NCI-H526 (cell line): ENCODE data around the gene RORC.
"Not testable (repeated sequence)": the region's sequence is repeated elsewhere in the genome, so short reads cannot be mapped to it uniquely, and the experiment has no call there.

Experiments
- DNase-seq, 2 experiments: peaks; one replicate each; lab custom pipeline; 2025; lab: John Stamatoyannopoulos, UW

The RORC gene

GRCh38 chr1:151831605-151832004 lies at the start of gene RORC:
Gene RORC, minus strand, starts transcription at chr1:151831802. Its CDS starts 38 bp downstream, at chr1:151831764.
- no peak for DNase-seq

DNA sequence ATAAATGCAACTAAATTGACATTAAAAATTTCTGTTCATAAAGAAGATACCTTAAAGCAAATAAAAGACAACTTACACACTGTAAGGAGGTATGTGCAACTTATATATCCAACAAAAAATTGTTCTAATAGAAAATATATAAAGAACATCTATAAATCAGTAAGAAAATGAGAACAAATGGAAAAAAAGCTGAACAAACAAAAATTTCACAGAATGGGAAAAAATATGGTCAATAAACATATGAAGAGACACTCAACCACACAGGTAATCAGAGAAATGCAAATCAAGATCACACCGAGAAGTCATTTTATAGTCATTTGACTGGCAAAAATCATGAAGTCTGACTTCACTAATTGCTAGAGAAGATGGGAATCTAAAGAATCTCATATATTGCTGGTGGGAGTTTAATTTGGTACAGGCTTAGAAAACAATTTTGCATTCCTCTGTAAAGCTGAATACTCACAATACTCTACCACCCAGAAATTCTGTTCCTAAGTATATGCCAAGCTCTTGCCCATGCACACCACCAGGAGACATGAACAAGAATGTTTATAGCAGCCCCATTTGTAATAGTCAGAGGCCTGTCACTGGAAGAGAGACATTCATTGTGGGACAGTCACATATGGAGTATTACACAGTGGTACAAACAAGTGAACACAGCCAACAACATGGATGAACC lies 44.0 kb upstream of the RORC start:
- DNase-seq: peak in 1 of 2 experiments; percentile 52

DNA sequence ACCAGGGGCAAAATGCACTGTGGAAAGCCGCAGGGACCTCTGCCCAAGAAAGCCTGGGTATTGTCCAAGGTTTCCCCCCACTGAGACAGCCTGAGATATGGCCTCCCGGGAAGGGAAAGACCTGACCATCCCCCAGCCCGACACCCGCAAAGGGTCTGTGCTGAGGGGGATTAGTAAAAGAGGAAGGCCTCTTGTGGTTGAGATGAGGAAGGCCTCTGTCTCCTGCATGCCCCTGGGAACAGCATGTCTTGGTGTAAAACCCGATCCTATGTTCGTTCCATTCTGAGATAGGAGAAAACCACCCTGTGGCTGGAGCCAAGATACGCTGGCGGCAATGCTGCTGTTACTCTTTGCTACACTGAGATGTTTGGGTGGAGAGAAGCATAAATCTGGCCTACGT lies 41.2 kb upstream of the RORC start:
- DNase-seq: not testable (repeated sequence)

- no peak for DNase-seq
Measured at GRCh38 chr1:151871284-151872030, 39.9 kb upstream of the RORC start.

DNA sequence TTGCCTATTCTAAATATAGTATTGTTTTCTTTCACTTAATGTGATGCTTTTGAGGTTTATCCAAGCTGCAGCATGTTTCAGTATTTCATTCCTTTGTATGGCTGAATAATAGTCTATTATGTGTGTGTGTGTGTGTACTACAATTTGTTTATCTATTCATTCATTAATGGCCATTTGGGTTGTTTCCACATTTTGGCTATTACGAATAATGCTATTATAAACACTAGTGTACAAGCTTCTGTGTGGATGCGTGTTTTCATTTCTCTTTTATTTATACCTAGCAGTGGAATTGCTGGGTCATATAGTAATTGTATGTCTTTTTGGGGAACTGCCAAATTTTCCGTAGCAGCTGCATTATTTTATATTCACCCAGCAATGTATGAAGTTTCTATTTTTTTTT lies 36.9 kb upstream of the RORC start:
- DNase-seq: no peak

DNA sequence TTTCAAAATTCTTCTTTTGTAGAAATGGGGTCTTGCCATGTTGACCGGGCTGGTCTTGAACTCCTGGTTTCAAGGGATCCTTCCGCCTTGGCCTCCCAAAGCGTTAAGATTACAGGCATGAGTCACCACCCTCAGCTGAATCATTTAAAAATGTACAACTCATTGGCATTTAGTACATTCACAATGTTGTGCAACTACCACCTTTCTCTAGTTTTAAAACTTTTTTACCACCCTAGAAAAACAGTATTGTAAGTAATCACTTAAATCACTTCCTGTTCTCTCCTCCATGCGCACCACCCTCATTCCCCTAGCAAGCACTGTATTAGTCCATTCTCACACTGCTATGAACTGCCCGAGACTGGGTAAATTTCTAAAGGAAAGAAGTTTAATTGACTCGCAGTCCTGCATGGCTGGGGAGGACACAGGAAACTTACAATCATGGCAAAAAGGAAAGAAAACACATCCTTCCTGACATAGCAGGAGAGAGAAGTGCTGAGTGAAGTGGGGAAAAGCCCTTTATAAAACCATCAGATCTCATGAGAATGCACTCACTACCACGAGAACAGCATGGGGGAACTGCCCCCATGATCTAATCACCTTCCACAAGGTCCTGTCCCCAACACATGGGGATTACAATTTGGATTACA lies 36.3 kb upstream of the RORC start:
- DNase-seq: no peak

DNA sequence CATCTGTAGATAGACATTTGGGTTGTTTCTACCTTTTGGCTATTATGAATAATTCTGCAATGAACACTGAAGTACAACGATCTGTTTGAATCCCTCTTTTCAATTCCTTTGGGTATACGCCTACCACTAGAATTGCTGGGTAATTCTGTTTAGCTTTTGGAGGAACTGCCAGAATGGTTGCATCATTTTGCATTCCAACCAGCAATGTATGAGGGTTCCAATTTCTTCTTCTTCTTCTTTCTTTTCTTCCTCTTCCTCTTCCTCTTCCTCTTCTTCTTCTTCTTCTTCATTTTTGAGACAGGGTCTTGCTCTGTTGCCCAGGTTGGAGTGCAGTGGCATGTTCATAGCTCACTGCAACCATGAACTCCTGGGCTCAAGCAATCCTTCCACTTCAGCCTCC lies 35.7 kb upstream of the RORC start:
- no peak for DNase-seq

- DNase-seq: no peak
Measured at GRCh38 chr1:151864411-151864810, 32.8 kb upstream of the RORC start.

GRCh38 chr1:151862604-151863003 lies 31.0 kb upstream of the RORC start:
- DNase-seq: no peak

- no peak for DNase-seq
Measured at GRCh38 chr1:151860504-151861187, 29.0 kb upstream of the RORC start.

DNA sequence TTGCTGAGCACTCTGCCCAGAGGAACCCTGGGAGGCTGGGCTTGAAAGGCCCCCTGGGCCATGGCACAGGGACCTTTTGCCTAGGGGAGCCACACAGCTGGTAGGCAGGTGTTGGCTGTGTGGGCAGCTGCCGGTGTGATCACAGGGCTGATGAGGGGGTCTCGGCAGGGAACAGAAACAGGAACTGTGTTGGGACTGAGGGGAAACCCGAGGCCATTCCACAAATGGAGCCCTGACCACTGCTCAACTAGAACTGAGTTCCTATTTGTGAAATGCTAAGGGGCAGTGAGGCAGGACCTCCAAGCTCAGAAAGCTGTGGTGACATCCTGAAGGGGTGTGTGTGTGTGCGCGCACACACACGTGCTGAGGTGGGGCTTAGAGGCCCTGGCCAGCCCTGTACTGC lies 28.3 kb upstream of the RORC start:
- DNase-seq: no peak

DNA sequence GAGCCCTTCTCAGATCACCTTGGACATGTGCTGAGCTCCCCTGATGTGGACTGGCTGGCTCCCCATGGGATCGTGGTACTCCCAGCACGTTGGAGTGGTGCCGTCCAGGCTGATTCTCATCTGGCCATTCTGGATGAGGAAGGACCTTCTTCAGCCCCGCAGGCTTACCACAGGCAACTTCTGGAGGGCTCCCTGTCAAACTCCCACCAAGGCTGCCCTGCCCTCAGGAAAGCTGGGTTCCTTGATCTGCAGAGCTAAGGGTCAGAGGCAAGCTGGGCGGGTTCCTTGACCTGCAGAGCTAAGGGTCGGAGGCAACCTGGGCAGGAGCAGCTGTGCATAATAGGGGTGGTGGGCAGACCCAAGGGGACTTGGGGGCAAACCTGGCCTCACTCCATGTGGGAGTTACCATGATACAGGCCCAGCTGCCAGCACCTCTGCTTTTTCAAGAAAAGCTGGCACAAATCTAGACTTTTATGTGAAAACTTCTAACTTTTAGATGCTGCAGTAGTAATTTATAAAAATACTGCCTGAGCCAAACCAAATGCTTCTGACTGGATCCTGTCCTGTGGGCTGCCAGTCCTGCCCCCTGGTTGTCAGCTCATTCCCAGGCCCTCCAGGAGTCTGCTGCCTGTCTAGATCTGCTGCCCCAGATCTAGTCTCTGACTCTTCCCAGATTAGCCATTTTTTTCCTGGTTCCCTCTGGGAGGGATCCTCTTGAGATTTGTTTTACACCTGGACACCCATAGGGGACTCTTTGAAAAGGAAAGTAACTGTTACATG lies 27.5 kb upstream of the RORC start:
- DNase-seq: no peak

GRCh38 chr1:151858030-151858746 lies 26.6 kb upstream of the RORC start:
- DNase-seq: no peak

DNA sequence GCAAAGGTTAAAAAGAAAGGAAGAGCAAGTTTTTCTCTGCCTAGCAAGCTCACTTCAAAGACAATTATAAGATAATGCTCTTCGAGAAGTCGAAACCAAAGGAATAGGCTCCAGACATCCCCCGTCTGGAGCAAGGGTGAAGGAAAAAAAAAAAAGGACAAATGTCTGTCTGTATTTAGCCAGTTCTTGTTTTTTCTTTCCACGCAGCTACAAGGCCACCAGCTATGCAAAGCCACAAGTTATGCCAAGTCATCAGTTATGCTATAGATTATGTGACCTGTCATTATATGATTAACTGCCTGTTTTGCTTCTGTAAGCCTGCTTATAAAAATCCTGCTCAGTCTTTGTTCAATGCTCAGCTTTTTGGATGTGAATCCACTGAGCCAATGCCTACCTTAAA lies 24.3 kb upstream of the RORC start:
- no peak for DNase-seq

GRCh38 chr1:151855516-151855915 lies 23.9 kb upstream of the RORC start:
- not testable (repeated sequence) for DNase-seq

DNA sequence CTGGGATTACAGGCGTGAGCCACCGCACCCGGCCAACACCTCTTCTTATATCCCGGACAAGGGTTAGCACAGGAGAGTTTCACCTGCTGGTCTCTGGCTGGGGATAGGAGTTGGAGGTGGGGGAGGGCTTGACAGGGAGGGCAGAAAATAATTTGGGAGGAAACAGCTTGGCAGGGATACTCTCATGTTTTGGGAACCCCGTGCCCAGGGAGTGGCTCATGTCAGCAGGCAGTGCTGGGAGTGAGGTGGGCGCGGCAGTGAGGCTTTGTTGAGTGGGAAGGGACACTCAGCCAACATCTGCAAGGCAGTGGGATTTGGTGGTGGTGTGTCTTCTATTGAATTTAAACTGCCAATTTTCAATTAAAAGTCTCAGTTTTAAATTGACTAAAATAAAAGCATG lies 23.1 kb upstream of the RORC start:
- DNase-seq: no peak

GRCh38 chr1:151853411-151853943 lies 21.9 kb upstream of the RORC start, which contains the start of gene THEM5:
Gene THEM5, minus strand, starts transcription at chr1:151853712. Its CDS starts 147 bp downstream, at chr1:151853565.
- DNase-seq: no peak

- DNase-seq: no peak
Measured at GRCh38 chr1:151852733-151853132, 21.1 kb upstream of the RORC start.

GRCh38 chr1:151851886-151852285 lies 20.3 kb upstream of the RORC start:
- no peak for DNase-seq

- DNase-seq: no peak
Measured at GRCh38 chr1:151849871-151850270, 18.3 kb upstream of the RORC start.

DNA sequence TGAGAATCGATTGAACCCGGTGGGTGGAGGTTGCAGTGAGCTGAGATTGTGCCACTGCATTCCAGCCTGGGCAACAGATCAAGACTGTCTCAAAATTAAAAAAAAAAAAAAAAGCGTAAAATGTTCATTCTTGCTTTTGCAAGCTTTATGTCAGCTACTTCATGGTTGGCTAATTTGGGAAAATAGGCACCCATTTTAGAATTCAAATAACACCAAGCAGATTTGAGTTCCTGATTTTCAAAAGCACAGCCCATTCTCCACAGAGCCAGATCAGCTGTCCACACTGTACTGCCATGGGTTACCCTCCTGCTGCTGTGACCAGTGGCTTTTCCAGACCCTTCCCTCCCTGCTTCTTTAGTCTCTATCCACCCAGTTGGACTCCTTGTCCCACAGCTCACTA lies 17.5 kb upstream of the RORC start:
- no peak for DNase-seq
